ENCODE results near the gene RBM17.

Gene RBM17

GRCh38 chr10:6065835-6066234 lies 23.0 kb upstream of the RBM17 start:
- no peak overlapping the region for H3K56ac ChIP-seq (ENCODE audit: low read length)
- H3K79me2 ChIP-seq (ENCODE audit: control insufficient read depth, insufficient read depth, low read length) = no peaks in the 10 kb centered on the region
- WGBS (ENCODE audit: extremely low coverage, insufficient coverage, low lambda C conversion rate) = no CpG with 5 or more reads among the region's 4 CpGs
- H4K8ac ChIP-seq (ENCODE audit: low read depth, low read length) = no peak overlapping the region
- H3K4me3 ChIP-seq (ENCODE audit: low read length) = no peak overlapping the region
- no peaks in the 10 kb centered on the region for H3K27me3 ChIP-seq (ENCODE audit: insufficient read depth, low read length, poor library complexity)
- no peak overlapping the region for H2BK5ac ChIP-seq (ENCODE audit: low read length)
- H3K36me3 ChIP-seq (ENCODE audit: control insufficient read depth, insufficient read depth, low read length) = no peaks in the 10 kb centered on the region
- H3K27ac ChIP-seq (ENCODE audit: low read depth, low read length) = no peak overlapping the region
- no peak overlapping the region for H3K4ac ChIP-seq (ENCODE audit: low read depth, low read length)
- no peaks in the 10 kb centered on the region for H3K79me1 ChIP-seq (ENCODE audit: low read length)
- no peak overlapping the region for H3K4me2 ChIP-seq (ENCODE audit: low read length)
- H3K23ac ChIP-seq (ENCODE audit: low read length) = no peak overlapping the region
- no peak overlapping the region for H2BK15ac ChIP-seq (replicated peaks; ENCODE audit: low read depth)
- no peak overlapping the region for H2AK5ac ChIP-seq (ENCODE audit: low read length)
- H3K9ac ChIP-seq (ENCODE audit: low read length) = no peak overlapping the region
- H4K5ac ChIP-seq (ENCODE audit: low read length) = no peak overlapping the region
- DNase-seq = no peak
- no peaks in the 10 kb centered on the region for H3K4me1 ChIP-seq (ENCODE audit: control insufficient read depth, low read depth, low read length)
- no peak overlapping the region for H3K18ac ChIP-seq (ENCODE audit: low read length)
- no peak overlapping the region for H2BK120ac ChIP-seq (ENCODE audit: low read depth, low read length)

- 100% methylated on average over 1 of the region's 4 CpGs for WGBS (ENCODE audit: extremely low coverage, insufficient coverage, low lambda C conversion rate)
- no peaks in the 10 kb centered on the region for H3K27me3 ChIP-seq (ENCODE audit: insufficient read depth, low read length, poor library complexity)
- H3K79me1 ChIP-seq (ENCODE audit: low read length) = no peaks in the 10 kb centered on the region
These were observed 21.4 kb upstream of the RBM17 start for GRCh38 chr10:6067457-6067856.

GRCh38 chr10:6068006-6068405 lies 20.8 kb upstream of the RBM17 start:
- Histone ChIP-seq H3K56ac (ENCODE audit: low read length) (no peak overlapping the region), H3K79me2 (ENCODE audit: control insufficient read depth, insufficient read depth, low read length) (no peaks in the 10 kb centered on the region), H3K27ac (ENCODE audit: low read depth, low read length) (no peak overlapping the region), H3K23ac (ENCODE audit: low read length) (no peak overlapping the region), H2AK5ac (ENCODE audit: low read length) (no peak overlapping the region), H2BK5ac (ENCODE audit: low read length) (no peak overlapping the region), H3K4ac (ENCODE audit: low read depth, low read length) (no peak overlapping the region), H4K5ac (ENCODE audit: low read length) (no peak overlapping the region), H3K4me3 (ENCODE audit: low read length) (no peak overlapping the region), H2BK15ac (replicated peaks; ENCODE audit: low read depth) (no peak overlapping the region), H3K27me3 (ENCODE audit: insufficient read depth, low read length, poor library complexity) (no peaks in the 10 kb centered on the region), H3K18ac (ENCODE audit: low read length) (no peak overlapping the region), H4K8ac (ENCODE audit: low read depth, low read length) (no peak overlapping the region), H3K36me3 (ENCODE audit: control insufficient read depth, insufficient read depth, low read length) (no peaks in the 10 kb centered on the region), H3K4me1 (ENCODE audit: control insufficient read depth, low read depth, low read length) (no peaks in the 10 kb centered on the region), H3K79me1 (ENCODE audit: low read length) (no peaks in the 10 kb centered on the region), H3K4me2 (ENCODE audit: low read length) (no peak overlapping the region), H3K9ac (ENCODE audit: low read length) (no peak overlapping the region), H2BK120ac (ENCODE audit: low read depth, low read length) (no peak overlapping the region)
- DNase-seq = no peak
- no CpG with 5 or more reads among the region's 6 CpGs for WGBS (ENCODE audit: extremely low coverage, insufficient coverage, low lambda C conversion rate)

More at GRCh38 chr10:6067457-6067856, 21.4 kb upstream of the RBM17 start:
- no peak overlapping the region for H4K5ac ChIP-seq (ENCODE audit: low read length)
- no peaks in the 10 kb centered on the region for H3K79me2 ChIP-seq (ENCODE audit: control insufficient read depth, insufficient read depth, low read length)
- H2BK15ac ChIP-seq (replicated peaks; ENCODE audit: low read depth) = no peak overlapping the region
- no peak for DNase-seq
- no peak overlapping the region for H3K4ac ChIP-seq (ENCODE audit: low read depth, low read length)
- H3K18ac ChIP-seq (ENCODE audit: low read length) = no peak overlapping the region
- H3K27ac ChIP-seq (ENCODE audit: low read depth, low read length) = no peak overlapping the region
- H4K8ac ChIP-seq (ENCODE audit: low read depth, low read length) = no peak overlapping the region
- no peak overlapping the region for H3K23ac ChIP-seq (ENCODE audit: low read length)
- H3K4me2 ChIP-seq (ENCODE audit: low read length) = no peak overlapping the region
- no peak overlapping the region for H3K4me3 ChIP-seq (ENCODE audit: low read length)
- H2BK5ac ChIP-seq (ENCODE audit: low read length) = no peak overlapping the region
- H3K36me3 ChIP-seq (ENCODE audit: control insufficient read depth, insufficient read depth, low read length) = no peaks in the 10 kb centered on the region
- H3K56ac ChIP-seq (ENCODE audit: low read length) = no peak overlapping the region
- H2AK5ac ChIP-seq (ENCODE audit: low read length) = no peak overlapping the region
- no peak overlapping the region for H2BK120ac ChIP-seq (ENCODE audit: low read depth, low read length)
- no peaks in the 10 kb centered on the region for H3K4me1 ChIP-seq (ENCODE audit: control insufficient read depth, low read depth, low read length)
- no peak overlapping the region for H3K9ac ChIP-seq (ENCODE audit: low read length)

DNA sequence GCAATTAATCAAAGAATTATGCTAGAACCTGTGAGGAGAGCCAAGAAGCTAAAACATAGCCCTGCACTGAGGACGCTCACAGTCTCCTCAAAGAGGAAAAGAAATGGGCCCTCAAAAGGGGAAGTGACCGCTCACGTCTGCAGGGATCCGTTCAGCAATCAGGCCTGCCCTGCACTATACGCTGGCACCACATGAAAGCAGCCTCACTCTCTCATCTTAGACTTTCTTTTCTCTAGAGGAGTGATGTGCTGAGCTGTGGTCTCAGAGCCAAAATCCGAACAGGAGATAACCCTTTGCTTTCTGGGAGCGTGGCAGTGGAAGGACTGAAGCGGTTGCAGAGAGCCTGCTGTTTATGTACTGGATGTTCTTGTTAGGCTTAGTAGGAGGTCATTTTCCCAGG lies 20.4 kb upstream of the RBM17 start:
- Histone ChIP-seq H3K9ac (ENCODE audit: low read length) (no peak overlapping the region), H4K5ac (ENCODE audit: low read length) (no peak overlapping the region), H3K18ac (ENCODE audit: low read length) (no peak overlapping the region), H2AK5ac (ENCODE audit: low read length) (no peak overlapping the region), H3K4me2 (ENCODE audit: low read length) (no peak overlapping the region), H2BK120ac (ENCODE audit: low read depth, low read length) (no peak overlapping the region), H3K4me3 (ENCODE audit: low read length) (no peak overlapping the region), H3K27me3 (ENCODE audit: insufficient read depth, low read length, poor library complexity) (no peaks in the 10 kb centered on the region), H3K36me3 (ENCODE audit: control insufficient read depth, insufficient read depth, low read length) (no peaks in the 10 kb centered on the region), H2BK5ac (ENCODE audit: low read length) (no peak overlapping the region), H3K79me1 (ENCODE audit: low read length) (no peaks in the 10 kb centered on the region), H3K27ac (ENCODE audit: low read depth, low read length) (no peak overlapping the region), H3K56ac (ENCODE audit: low read length) (no peak overlapping the region), H3K79me2 (ENCODE audit: control insufficient read depth, insufficient read depth, low read length) (no peaks in the 10 kb centered on the region), H4K8ac (ENCODE audit: low read depth, low read length) (no peak overlapping the region), H3K4me1 (ENCODE audit: control insufficient read depth, low read depth, low read length) (no peaks in the 10 kb centered on the region), H2BK15ac (replicated peaks; ENCODE audit: low read depth) (no peak overlapping the region), H3K4ac (ENCODE audit: low read depth, low read length) (no peak overlapping the region), H3K23ac (ENCODE audit: low read length) (no peak overlapping the region)
- WGBS (ENCODE audit: extremely low coverage, insufficient coverage, low lambda C conversion rate) = no CpG with 5 or more reads among the region's 8 CpGs
- no peak for DNase-seq

DNA sequence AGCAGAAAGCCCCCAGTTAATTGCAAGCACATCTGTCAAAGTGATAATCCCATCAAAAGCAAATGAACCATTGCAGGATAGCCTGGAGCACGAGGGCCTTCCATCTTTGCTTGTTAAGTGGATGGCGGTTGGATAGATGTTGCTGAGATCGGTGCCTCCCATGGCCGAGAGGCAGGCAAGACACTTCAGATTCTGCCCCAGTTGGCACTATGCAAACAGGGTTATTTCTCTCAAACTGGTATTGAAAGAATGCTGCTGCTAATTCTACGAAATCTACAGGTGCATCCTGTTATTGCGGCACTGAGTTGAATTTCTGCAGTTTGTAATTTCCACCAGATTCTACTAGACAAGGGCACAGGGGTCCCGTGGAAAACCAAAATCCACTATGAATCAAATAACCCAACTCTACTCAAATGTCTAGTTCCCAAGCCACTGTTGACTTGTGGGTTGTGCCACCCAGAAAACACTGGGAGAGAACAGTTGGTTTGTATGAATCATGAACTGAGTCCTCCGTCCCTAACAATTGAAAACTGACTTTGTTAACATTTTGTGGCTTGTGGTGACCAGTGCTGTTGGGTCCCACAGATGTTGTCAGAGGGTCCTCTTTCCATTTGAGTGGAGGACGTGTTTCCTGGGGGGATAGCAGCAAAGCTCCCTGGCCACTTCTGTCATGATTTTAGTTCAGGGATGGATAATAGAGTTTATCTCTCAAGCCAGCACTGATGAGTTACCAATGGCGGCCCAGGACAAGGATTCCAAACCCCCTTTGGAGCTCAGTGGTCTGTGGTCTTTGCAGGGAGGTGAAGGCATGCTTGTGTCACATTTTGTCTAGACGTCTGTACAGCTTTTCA lies 19.5 kb upstream of the RBM17 start:
- Histone ChIP-seq H3K36me3 (ENCODE audit: control insufficient read depth, insufficient read depth, low read length) (no peaks in the 10 kb centered on the region), H3K4me3 (ENCODE audit: low read length) (no peak overlapping the region), H2BK15ac (replicated peaks; ENCODE audit: low read depth) (no peak overlapping the region), H3K27ac (ENCODE audit: low read depth, low read length) (no peak overlapping the region), H2AK5ac (ENCODE audit: low read length) (no peak overlapping the region), H3K9ac (ENCODE audit: low read length) (no peak overlapping the region), H3K79me2 (ENCODE audit: control insufficient read depth, insufficient read depth, low read length) (no peaks in the 10 kb centered on the region), H3K23ac (ENCODE audit: low read length) (no peak overlapping the region), H3K18ac (ENCODE audit: low read length) (no peak overlapping the region), H2BK5ac (ENCODE audit: low read length) (no peak overlapping the region), H3K4me2 (ENCODE audit: low read length) (no peak overlapping the region), H4K5ac (ENCODE audit: low read length) (no peak overlapping the region), H3K27me3 (ENCODE audit: insufficient read depth, low read length, poor library complexity) (no peaks in the 10 kb centered on the region), H3K79me1 (ENCODE audit: low read length) (no peaks in the 10 kb centered on the region), H4K8ac (ENCODE audit: low read depth, low read length) (no peak overlapping the region), H3K56ac (ENCODE audit: low read length) (no peak overlapping the region), H2BK120ac (ENCODE audit: low read depth, low read length) (no peak overlapping the region), H3K4me1 (ENCODE audit: control insufficient read depth, low read depth, low read length) (no peaks in the 10 kb centered on the region), H3K4ac (ENCODE audit: low read depth, low read length) (no peak overlapping the region)
- no CpG with 5 or more reads among the region's 11 CpGs for WGBS (ENCODE audit: extremely low coverage, insufficient coverage, low lambda C conversion rate)
- DNase-seq = no peak

GRCh38 chr10:6070660-6071059 lies 18.2 kb upstream of the RBM17 start:
- no peaks in the 10 kb centered on the region for H3K4me1 ChIP-seq (ENCODE audit: control insufficient read depth, low read depth, low read length)
- no peak overlapping the region for H3K27ac ChIP-seq (ENCODE audit: low read depth, low read length)
- WGBS (ENCODE audit: extremely low coverage, insufficient coverage, low lambda C conversion rate) = no CpG with 5 or more reads among the region's 5 CpGs
- no peaks in the 10 kb centered on the region for H3K27me3 ChIP-seq (ENCODE audit: insufficient read depth, low read length, poor library complexity)
- H3K79me1 ChIP-seq (ENCODE audit: low read length) = no peaks in the 10 kb centered on the region
- no peak overlapping the region for H2AK5ac ChIP-seq (ENCODE audit: low read length)
- no peak overlapping the region for H3K23ac ChIP-seq (ENCODE audit: low read length)
- no peak overlapping the region for H3K18ac ChIP-seq (ENCODE audit: low read length)
- H4K8ac ChIP-seq (ENCODE audit: low read depth, low read length) = no peak overlapping the region
- H3K4ac ChIP-seq (ENCODE audit: low read depth, low read length) = no peak overlapping the region
- no peak overlapping the region for H2BK120ac ChIP-seq (ENCODE audit: low read depth, low read length)
- no peak for DNase-seq
- no peak overlapping the region for H3K4me2 ChIP-seq (ENCODE audit: low read length)
- no peak overlapping the region for H3K56ac ChIP-seq (ENCODE audit: low read length)
- no peak overlapping the region for H2BK15ac ChIP-seq (replicated peaks; ENCODE audit: low read depth)
- H3K4me3 ChIP-seq (ENCODE audit: low read length) = no peak overlapping the region
- no peaks in the 10 kb centered on the region for H3K79me2 ChIP-seq (ENCODE audit: control insufficient read depth, insufficient read depth, low read length)
- no peak overlapping the region for H2BK5ac ChIP-seq (ENCODE audit: low read length)
- no peaks in the 10 kb centered on the region for H3K36me3 ChIP-seq (ENCODE audit: control insufficient read depth, insufficient read depth, low read length)
- no peak overlapping the region for H3K9ac ChIP-seq (ENCODE audit: low read length)
- H4K5ac ChIP-seq (ENCODE audit: low read length) = no peak overlapping the region
